Esophagus muscularis mucosa (tissue), 4 donors: ENCODE measurements around the gene MAP3K4.

Experiments
- CTCF ChIP-seq, 3 experiments: fragments of 200-600 bp in 2 of 3; fragments of 450-650 bp in 1 of 3; sonication (generic) in 2 of 3; IDR thresholded peaks; one replicate each; pipeline ENCODE4 v1.5.1; 2017 to 2019; ENCODE audit warnings: antibody characterized with exemption in 3 of 3, mild to moderate bottlenecking in 2 of 3, moderate library complexity in 1 of 3
- EP300 ChIP-seq: sonication (generic); formaldehyde crosslinking; IDR thresholded peaks from one replicate; pipeline ENCODE4 v1.6.1; 2017; ENCODE audit warnings: antibody characterized with exemption
- POLR2A ChIP-seq: fragments of 450-650 bp; IDR thresholded peaks from one replicate; pipeline ENCODE4 v1.6.1; 2017; ENCODE audit warnings: antibody characterized with exemption, moderate library complexity, mild to moderate bottlenecking, low read depth
- POLR2AphosphoS5 ChIP-seq, 2 donors: sonication (generic); formaldehyde crosslinking; IDR thresholded peaks; one replicate each; pipeline ENCODE4 v1.6.1; 2017; ENCODE audit warnings: antibody characterized with exemption in 2 of 2

DNA sequence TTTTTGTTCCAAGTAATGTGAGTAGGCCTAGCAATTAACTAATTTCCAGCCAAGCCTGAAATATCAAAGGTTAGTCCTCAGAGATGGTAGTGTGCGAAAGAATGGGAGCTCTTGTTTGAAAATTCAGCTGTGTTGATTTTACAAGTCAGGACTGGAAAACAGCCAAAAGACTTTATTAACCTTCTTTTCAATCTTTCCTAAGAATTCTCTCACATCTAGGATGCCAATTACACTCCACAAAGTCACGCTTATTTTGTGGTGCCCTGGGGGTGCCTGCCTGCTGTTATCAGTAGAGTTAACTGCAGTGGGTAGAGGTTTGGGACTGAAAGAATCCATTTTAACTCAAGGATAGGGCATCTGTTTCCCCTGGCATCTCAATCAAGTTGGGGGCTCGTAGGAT, 30.7 kb upstream of the MAP3K4 start:
- TF ChIP-seq POLR2AphosphoS5 (IDR thresholded peaks at IDR 0.05), result no peak
- TF ChIP-seq CTCF (IDR thresholded peaks at IDR 0.05), result no peak
- TF ChIP-seq POLR2A, result no peak
- no peak for TF ChIP-seq EP300
